ENCODE results near the gene IL36G.
"Not testable (repeated sequence)": the region's sequence is repeated elsewhere in the genome, so short reads cannot be mapped to it uniquely, and the experiment has no call there.

The IL36G gene
- total RNA-seq: 0 to 0.07 (median 0) reads per million in 9 experiments

GRCh38 chr2:112977559-112978056 lies at the start of gene IL36G:
Gene IL36G (plus strand): TSS chr2:112978006. CDS start chr2:112978639, 633 bp downstream.
- H3K27ac Mint-ChIP-seq: no peak within 1 kb of the TSS
- no peaks in the 10 kb centered on the region for H3K9me3 Mint-ChIP-seq
- peaks cover 28 to 31% of the 10 kb centered on the region in 2 donors for H3K27me3 Mint-ChIP-seq
- peaks cover 0 to 5% of the 10 kb centered on the region in 2 donors for H3K4me1 Mint-ChIP-seq (ENCODE audit: low read depth in 2 of 2)
- no peak within 1 kb of the TSS for H3K4me3 Mint-ChIP-seq
- H3K36me3 Mint-ChIP-seq (ENCODE audit: insufficient read depth): no peaks in the 10 kb centered on the region
- DNase-seq (no peak), ATAC-seq (replicated peaks) (no peak)

DNA sequence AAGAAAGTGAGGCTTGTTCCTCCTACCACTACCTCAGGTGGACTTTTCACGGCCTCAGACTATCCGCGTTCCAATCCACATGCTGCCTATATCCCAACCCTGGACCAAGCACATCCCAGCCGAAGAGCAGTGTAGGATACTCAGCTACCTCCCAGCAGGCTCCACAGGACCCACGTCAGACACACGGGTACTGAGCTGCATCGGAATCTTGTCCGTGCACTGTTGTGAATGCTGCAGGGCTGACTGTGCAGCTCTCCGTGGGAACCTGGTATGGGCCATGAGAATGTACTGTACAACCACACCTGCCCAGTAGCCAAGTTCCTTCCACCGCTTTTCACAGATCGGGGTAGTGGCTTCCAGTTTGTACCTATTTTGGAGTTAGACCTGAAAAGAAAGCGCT lies 44.5 kb upstream of the IL36G start:
- Mint-ChIP-seq H3K36me3 (ENCODE audit: insufficient read depth) (peaks cover 3% of the 10 kb centered on the region), H3K4me1 (ENCODE audit: low read depth in 2 of 2) (no peaks in the 10 kb centered on the region), H3K4me3 (no peak overlapping the region), H3K27ac (no peak overlapping the region), H3K9me3 (no peaks in the 10 kb centered on the region), H3K27me3 (peaks cover 0 to 32% of the 10 kb centered on the region in 2 donors)
- no peak for ATAC-seq (replicated peaks)
- DNase-seq: no peak

GRCh38 chr2:112934117-112934516 lies 43.7 kb upstream of the IL36G start:
- not testable (repeated sequence) for DNase-seq; H3K4me1 Mint-ChIP-seq (ENCODE audit: low read depth in 2 of 2); H3K4me3 Mint-ChIP-seq; H3K36me3 Mint-ChIP-seq (ENCODE audit: insufficient read depth); H3K9me3 Mint-ChIP-seq; ATAC-seq (replicated peaks); H3K27ac Mint-ChIP-seq
- H3K27me3 Mint-ChIP-seq: peaks cover 0 to 30% of the 10 kb centered on the region in 2 donors

GRCh38 chr2:112936927-112937232 lies 40.9 kb upstream of the IL36G start:
- H3K27ac Mint-ChIP-seq: no peak overlapping the region
- peaks cover 5 to 10% of the 10 kb centered on the region in 2 donors for H3K4me1 Mint-ChIP-seq (ENCODE audit: low read depth in 2 of 2)
- no peaks in the 10 kb centered on the region for H3K9me3 Mint-ChIP-seq
- peaks cover 3% of the 10 kb centered on the region for H3K36me3 Mint-ChIP-seq (ENCODE audit: insufficient read depth)
- H3K27me3 Mint-ChIP-seq: peaks cover 0 to 24% of the 10 kb centered on the region in 2 donors
- ATAC-seq (replicated peaks) (no peak), DNase-seq (no peak)
- no peak overlapping the region for H3K4me3 Mint-ChIP-seq

GRCh38 chr2:112938904-112939303 lies 38.9 kb upstream of the IL36G start:
- Mint-ChIP-seq H3K27ac (peak overlapping the region in 1 of 2 donors; percentile 44), H3K4me3 (peak overlapping the region in 1 of 2 donors; percentile 24), H3K4me1 (ENCODE audit: low read depth in 2 of 2) (peaks cover 6 to 10% of the 10 kb centered on the region in 2 donors), H3K9me3 (no peaks in the 10 kb centered on the region), H3K27me3 (peaks cover 0 to 31% of the 10 kb centered on the region in 2 donors), H3K36me3 (ENCODE audit: insufficient read depth) (peaks cover 3% of the 10 kb centered on the region)
- ATAC-seq (replicated peaks): no peak
- DNase-seq: peak in 1 of 3 experiments; percentile 29

- DNase-seq (no peak), ATAC-seq (replicated peaks) (no peak)
- no peaks in the 10 kb centered on the region for H3K9me3 Mint-ChIP-seq
Observed at GRCh38 chr2:112939425-112939824, 38.4 kb upstream of the IL36G start.

GRCh38 chr2:112940859-112941625 lies 36.8 kb upstream of the IL36G start:
- Mint-ChIP-seq H3K4me3 (no peak overlapping the region), H3K27me3 (peaks cover 0 to 29% of the 10 kb centered on the region in 2 donors), H3K27ac (peak overlapping the region in 1 of 2 donors; percentile 25), H3K4me1 (ENCODE audit: low read depth in 2 of 2) (peaks cover 6 to 10% of the 10 kb centered on the region in 2 donors), H3K9me3 (no peaks in the 10 kb centered on the region), H3K36me3 (ENCODE audit: insufficient read depth) (peaks cover 3% of the 10 kb centered on the region)
- ATAC-seq (replicated peaks) (no peak), DNase-seq (no peak)

More at GRCh38 chr2:112939425-112939824, 38.4 kb upstream of the IL36G start:
- Mint-ChIP-seq H3K4me1 (ENCODE audit: low read depth in 2 of 2) (peaks cover 6 to 10% of the 10 kb centered on the region in 2 donors), H3K4me3 (no peak overlapping the region), H3K27ac (no peak overlapping the region), H3K36me3 (ENCODE audit: insufficient read depth) (peaks cover 3% of the 10 kb centered on the region), H3K27me3 (peaks cover 0 to 31% of the 10 kb centered on the region in 2 donors)

DNA sequence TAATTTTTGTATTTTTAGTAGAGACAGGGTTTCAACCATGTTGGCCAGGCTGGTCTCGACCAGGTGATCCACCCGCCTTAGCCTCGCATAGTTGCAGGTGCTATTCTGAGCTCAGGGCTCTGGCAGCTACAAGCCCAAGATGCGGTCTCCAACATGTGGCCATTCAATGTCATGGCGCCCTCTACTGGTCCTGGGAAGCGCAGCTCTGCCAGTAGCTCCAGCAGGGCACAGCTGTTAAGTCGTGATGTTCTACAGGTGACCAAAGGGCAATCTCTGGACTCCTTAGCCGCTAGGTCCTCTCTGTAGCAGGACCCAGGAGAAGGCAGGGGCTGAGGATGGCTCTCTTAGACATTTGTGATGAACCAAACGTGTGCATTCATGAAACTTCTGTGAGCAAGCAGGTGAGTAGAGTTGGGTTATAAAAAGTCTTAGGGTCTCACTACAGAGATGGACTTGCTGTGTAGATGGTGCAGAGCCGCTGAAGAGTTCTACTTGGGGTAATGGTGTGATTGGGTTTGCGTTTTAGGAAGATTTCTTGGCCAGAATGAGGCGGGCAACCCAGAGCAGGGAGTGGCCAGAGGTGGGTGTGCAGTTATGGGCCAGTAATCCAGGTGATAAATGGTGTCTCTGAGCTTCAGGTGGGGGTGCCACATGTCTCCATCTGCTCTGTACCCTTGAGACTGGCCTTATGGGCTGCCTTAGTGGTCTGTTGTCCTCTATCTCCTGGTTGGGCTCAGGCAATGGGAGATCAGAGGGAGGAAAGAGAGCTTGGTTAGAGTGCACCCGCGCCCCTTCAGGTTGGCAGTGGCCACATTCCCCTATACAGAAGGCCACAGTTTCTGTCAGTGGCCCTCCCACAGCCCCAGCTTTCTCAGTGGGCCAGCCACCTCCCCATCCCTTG lies 35.8 kb upstream of the IL36G start:
- H3K27ac Mint-ChIP-seq: peak overlapping the region in 1 of 2 donors; percentile 25
- H3K9me3 Mint-ChIP-seq: no peaks in the 10 kb centered on the region
- peaks cover 0 to 20% of the 10 kb centered on the region in 2 donors for H3K27me3 Mint-ChIP-seq
- ATAC-seq (replicated peaks) (peak; percentile 87), DNase-seq (peak; percentile 54 to 73 (median 57))
- no peak overlapping the region for H3K4me3 Mint-ChIP-seq
- H3K36me3 Mint-ChIP-seq (ENCODE audit: insufficient read depth): peaks cover under 1% of the 10 kb centered on the region
- peaks cover 6 to 10% of the 10 kb centered on the region in 2 donors for H3K4me1 Mint-ChIP-seq (ENCODE audit: low read depth in 2 of 2)

GRCh38 chr2:112942654-112943002 lies 35.2 kb upstream of the IL36G start:
- Mint-ChIP-seq H3K9me3 (no peaks in the 10 kb centered on the region), H3K27ac (no peak overlapping the region), H3K27me3 (peaks cover 0 to 14% of the 10 kb centered on the region in 2 donors), H3K36me3 (ENCODE audit: insufficient read depth) (no peaks in the 10 kb centered on the region), H3K4me3 (no peak overlapping the region), H3K4me1 (ENCODE audit: low read depth in 2 of 2) (peaks cover 6 to 10% of the 10 kb centered on the region in 2 donors)
- no peak for ATAC-seq (replicated peaks)
- no peak for DNase-seq

GRCh38 chr2:112944971-112945370 lies 32.8 kb upstream of the IL36G start:
- ATAC-seq (replicated peaks): no peak
- Mint-ChIP-seq H3K4me1 (ENCODE audit: low read depth in 2 of 2) (peaks cover 0 to 2% of the 10 kb centered on the region in 2 donors), H3K9me3 (no peaks in the 10 kb centered on the region), H3K4me3 (no peak overlapping the region), H3K27ac (no peak overlapping the region), H3K27me3 (peaks cover 10 to 23% of the 10 kb centered on the region in 2 donors), H3K36me3 (ENCODE audit: insufficient read depth) (no peaks in the 10 kb centered on the region)
- no peak for DNase-seq

DNA sequence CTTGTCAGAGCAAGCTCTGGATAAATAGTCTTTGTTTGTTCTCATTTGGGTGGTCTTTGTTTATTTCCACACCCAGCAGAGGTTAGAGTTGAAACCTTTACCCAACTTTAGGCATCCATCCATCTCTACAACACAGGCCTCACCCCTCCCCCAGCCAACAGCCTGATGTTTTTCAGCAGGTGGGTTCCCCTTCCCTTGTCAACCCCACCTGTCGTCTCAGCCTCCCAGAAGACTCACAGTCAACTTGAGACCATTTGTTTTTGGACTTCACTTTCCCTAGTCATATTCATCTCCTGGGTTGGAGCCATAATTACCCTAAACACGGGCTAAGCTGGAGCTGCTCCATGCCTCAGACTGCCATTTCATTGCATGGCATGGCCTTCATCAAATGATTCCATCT lies 31.7 kb upstream of the IL36G start:
- H3K27me3 Mint-ChIP-seq: peaks cover 18 to 34% of the 10 kb centered on the region in 2 donors
- H3K27ac Mint-ChIP-seq: no peak overlapping the region
- no peak overlapping the region for H3K4me3 Mint-ChIP-seq
- DNase-seq: no peak
- H3K4me1 Mint-ChIP-seq (ENCODE audit: low read depth in 2 of 2): peaks cover 0 to 2% of the 10 kb centered on the region in 2 donors
- no peaks in the 10 kb centered on the region for H3K9me3 Mint-ChIP-seq
- no peaks in the 10 kb centered on the region for H3K36me3 Mint-ChIP-seq (ENCODE audit: insufficient read depth)
- ATAC-seq (replicated peaks): no peak

DNA sequence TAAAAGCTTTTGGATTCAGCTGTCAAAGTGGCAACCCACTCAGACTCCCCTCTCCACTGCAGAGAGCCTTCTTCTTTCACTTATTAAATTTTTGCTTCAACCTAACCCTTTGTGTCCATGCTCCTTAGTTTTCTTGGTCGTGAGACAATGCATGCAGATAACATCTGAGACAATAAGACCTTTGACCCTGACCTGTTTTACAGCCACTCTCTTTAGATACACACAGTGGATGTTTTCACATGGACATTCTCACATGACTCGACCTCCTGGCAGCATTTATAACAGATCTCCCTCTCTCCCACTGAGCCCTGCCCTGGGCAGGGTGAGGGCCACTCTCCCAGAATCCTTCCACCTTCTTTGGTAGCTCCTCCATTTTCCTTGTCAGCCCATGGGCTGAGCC lies 30.4 kb upstream of the IL36G start:
- Mint-ChIP-seq H3K4me1 (ENCODE audit: low read depth in 2 of 2) (no peaks in the 10 kb centered on the region), H3K9me3 (no peaks in the 10 kb centered on the region), H3K4me3 (no peak overlapping the region), H3K36me3 (ENCODE audit: insufficient read depth) (no peaks in the 10 kb centered on the region), H3K27ac (no peak overlapping the region), H3K27me3 (peaks cover 31 to 43% of the 10 kb centered on the region in 2 donors)
- DNase-seq (no peak), ATAC-seq (replicated peaks) (no peak)

DNA sequence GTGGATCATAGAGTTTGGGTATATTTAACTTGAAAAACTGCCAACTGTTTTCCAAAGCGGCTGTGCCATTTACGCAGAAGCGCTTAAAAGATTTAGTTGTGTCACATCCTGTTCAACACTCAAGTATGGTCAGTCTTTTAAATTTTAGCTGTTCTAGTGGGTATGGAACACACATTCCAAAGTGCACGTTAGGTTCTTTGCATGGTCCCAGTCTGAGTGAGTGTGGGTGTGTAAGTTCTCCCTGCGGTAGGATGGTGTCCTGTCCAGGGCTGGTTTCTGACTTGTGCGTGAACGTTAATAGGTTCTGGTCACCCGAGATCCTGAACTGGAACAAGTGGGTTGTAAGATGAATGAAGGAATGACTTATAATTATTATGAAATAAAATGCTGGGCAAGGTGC lies 28.4 kb upstream of the IL36G start:
- Mint-ChIP-seq H3K36me3 (ENCODE audit: insufficient read depth) (no peaks in the 10 kb centered on the region), H3K27me3 (peaks cover 40 to 41% of the 10 kb centered on the region in 2 donors), H3K9me3 (no peaks in the 10 kb centered on the region), H3K27ac (no peak overlapping the region), H3K4me1 (ENCODE audit: low read depth in 2 of 2) (no peaks in the 10 kb centered on the region), H3K4me3 (no peak overlapping the region)
- DNase-seq (no peak), ATAC-seq (replicated peaks) (no peak)

Measured in effector memory CD8-positive, alpha-beta T cell (primary cell).